Prostate gland (tissue), 2 donors: ENCODE results near the gene DTHD1.

Experiments
- CTCF ChIP-seq, 4 experiments: fragments of 200-600 bp in 2 of 4; fragments of 450-650 bp in 2 of 4; sonication (generic) in 2 of 4; IDR thresholded peaks; 1 replicate in 3 of 4; 2 replicates in 1 of 4; pipeline ENCODE4 v1.5.1; 2016 to 2019; ENCODE audit warnings: antibody characterized with exemption in 4 of 4, mild to moderate bottlenecking in 2 of 4, moderate library complexity in 2 of 4
- POLR2A ChIP-seq: fragments of 450-650 bp; IDR thresholded peaks from one replicate; pipeline ENCODE4 v1.6.1; 2016; ENCODE audit warnings: antibody characterized with exemption, mild to moderate bottlenecking

GRCh38 chr4:36333303-36333877, 52.0 kb downstream of the DTHD1 start:
- TF ChIP-seq CTCF (IDR thresholded peaks at IDR 0.05) (no peak), POLR2A (no peak)
